ENCODE data around the gene ZNF280C.

- TF ChIP-seq, protein P1, sequence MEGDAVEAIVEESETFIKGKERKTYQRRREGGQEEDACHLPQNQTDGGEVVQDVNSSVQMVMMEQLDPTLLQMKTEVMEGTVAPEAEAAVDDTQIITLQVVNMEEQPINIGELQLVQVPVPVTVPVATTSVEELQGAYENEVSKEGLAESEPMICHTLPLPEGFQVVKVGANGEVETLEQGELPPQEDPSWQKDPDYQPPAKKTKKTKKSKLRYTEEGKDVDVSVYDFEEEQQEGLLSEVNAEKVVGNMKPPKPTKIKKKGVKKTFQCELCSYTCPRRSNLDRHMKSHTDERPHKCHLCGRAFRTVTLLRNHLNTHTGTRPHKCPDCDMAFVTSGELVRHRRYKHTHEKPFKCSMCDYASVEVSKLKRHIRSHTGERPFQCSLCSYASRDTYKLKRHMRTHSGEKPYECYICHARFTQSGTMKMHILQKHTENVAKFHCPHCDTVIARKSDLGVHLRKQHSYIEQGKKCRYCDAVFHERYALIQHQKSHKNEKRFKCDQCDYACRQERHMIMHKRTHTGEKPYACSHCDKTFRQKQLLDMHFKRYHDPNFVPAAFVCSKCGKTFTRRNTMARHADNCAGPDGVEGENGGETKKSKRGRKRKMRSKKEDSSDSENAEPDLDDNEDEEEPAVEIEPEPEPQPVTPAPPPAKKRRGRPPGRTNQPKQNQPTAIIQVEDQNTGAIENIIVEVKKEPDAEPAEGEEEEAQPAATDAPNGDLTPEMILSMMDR (conservative IDR thresholded peaks at IDR 0.05; ENCODE audit: low read depth, low read length), result no peak
- TF ChIP-seq EZH2 (IDR thresholded peaks at IDR 0.05; ENCODE audit: low read length, unreplicated experiment) (no peak), EZH2phosphoT487 (IDR thresholded peaks at IDR 0.05; ENCODE audit: borderline replicate concordance, low read length) (no peak)
Measured at GRCh38 chrX:130246084-130246483, 22.6 kb downstream of the ZNF280C start.
